SK-N-MC (cell line): ENCODE data around the gene PLXNC1.

ENCODE experiments used
- EZH2 ChIP-seq: fragments of 200-600 bp; sonication (generic); IDR thresholded peaks from one replicate; pipeline ENCODE4 v1.6.1; 2017; ENCODE audit warnings: antibody characterized with exemption
- POLR2AphosphoS5 ChIP-seq: IDR thresholded peaks from 2 replicates; pipeline ENCODE4 v1.6.1; 2012; ENCODE audit warnings: mild to moderate bottlenecking, low read depth, low read length, borderline replicate concordance

DNA sequence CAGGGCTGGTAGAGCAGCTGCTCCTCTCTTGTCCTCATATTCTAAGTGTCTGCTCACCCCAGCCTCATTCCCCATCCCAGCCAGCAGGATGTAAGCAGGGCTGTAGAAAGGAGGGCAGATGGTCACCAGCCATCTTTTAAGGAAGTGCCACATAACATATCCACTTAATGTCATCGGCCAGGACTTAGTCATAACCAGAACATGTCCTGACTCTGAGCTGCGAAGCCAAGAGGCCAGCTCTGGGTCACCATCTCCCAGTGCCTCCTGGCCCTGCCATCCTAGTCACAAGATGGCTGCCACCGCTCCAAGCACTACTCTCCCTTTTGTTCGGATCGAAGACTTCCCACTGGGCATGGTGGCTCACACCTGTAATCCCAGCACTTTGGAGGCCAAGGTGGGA, 123.9 kb downstream of the PLXNC1 start:
- no peak for TF ChIP-seq EZH2
- no peak for TF ChIP-seq POLR2AphosphoS5
